ENCODE data around the gene ZNG1A. TPM values are rescaled to one million over a fixed set of nuclear protein-coding genes. Genes with fewer than 3 reads are reported as not detected.
"Not testable (repeated sequence)": the region's sequence is repeated elsewhere in the genome, so short reads cannot be mapped to it uniquely, and the experiment has no call there.

Gene ZNG1A
- total and polyA plus RNA-seq, 2 donors (not counting 1 experiment from before 2014, with no cell fraction given): 17.7 to 32.3 TPM

GRCh38 chr9:211036-211435, 32.2 kb upstream of the ZNG1A start:
- Histone ChIP-seq H3K4me2 (ENCODE audit: extremely low read depth, insufficient read depth, low read length) (no peak overlapping the region), H3K79me2 (ENCODE audit: control insufficient read depth, insufficient read depth, low read length) (no peaks in the 10 kb centered on the region), H3K27me3 (ENCODE audit: control insufficient read depth, insufficient read depth, low read length) (peaks cover 9% of the 10 kb centered on the region), H3K4me3 (replicated peaks in 1 of 4; ENCODE audit: control extremely low read depth in 1 of 4, insufficient read depth in 1 of 4, low read depth in 3 of 4, low read length in 4 of 4) (no peak overlapping the region), H3K9ac (ENCODE audit: insufficient read depth, low read length) (no peak overlapping the region), H3K9me3 (ENCODE audit: control insufficient read depth, insufficient read depth, low read depth, low read length) (no peaks in the 10 kb centered on the region), H3K27ac (ENCODE audit: insufficient read depth, low read length) (no peak overlapping the region), H3K36me3 (ENCODE audit: control insufficient read depth, insufficient read depth, low read length) (no peaks in the 10 kb centered on the region), H2AFZ (ENCODE audit: low read length) (no peak overlapping the region), H4K20me1 (ENCODE audit: control insufficient read depth, extremely low read depth, insufficient read depth, low read length) (no peaks in the 10 kb centered on the region), H3K4me1 (ENCODE audit: control insufficient read depth, extremely low read depth, insufficient read depth, low read length) (no peaks in the 10 kb centered on the region)
- DNase-seq (ENCODE audit: low read depth in 2 of 2): no peak
- TF ChIP-seq, protein P1, sequence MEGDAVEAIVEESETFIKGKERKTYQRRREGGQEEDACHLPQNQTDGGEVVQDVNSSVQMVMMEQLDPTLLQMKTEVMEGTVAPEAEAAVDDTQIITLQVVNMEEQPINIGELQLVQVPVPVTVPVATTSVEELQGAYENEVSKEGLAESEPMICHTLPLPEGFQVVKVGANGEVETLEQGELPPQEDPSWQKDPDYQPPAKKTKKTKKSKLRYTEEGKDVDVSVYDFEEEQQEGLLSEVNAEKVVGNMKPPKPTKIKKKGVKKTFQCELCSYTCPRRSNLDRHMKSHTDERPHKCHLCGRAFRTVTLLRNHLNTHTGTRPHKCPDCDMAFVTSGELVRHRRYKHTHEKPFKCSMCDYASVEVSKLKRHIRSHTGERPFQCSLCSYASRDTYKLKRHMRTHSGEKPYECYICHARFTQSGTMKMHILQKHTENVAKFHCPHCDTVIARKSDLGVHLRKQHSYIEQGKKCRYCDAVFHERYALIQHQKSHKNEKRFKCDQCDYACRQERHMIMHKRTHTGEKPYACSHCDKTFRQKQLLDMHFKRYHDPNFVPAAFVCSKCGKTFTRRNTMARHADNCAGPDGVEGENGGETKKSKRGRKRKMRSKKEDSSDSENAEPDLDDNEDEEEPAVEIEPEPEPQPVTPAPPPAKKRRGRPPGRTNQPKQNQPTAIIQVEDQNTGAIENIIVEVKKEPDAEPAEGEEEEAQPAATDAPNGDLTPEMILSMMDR (conservative IDR thresholded peaks at IDR 0.05 in 1 of 2, IDR thresholded peaks at IDR 0.05 in 1 of 2; ENCODE audit: low read depth in 1 of 2, low read length in 2 of 2): no peak
- no peak for TF ChIP-seq EZH2 (IDR thresholded peaks at IDR 0.05; ENCODE audit: low read length, missing control alignments)

DNA sequence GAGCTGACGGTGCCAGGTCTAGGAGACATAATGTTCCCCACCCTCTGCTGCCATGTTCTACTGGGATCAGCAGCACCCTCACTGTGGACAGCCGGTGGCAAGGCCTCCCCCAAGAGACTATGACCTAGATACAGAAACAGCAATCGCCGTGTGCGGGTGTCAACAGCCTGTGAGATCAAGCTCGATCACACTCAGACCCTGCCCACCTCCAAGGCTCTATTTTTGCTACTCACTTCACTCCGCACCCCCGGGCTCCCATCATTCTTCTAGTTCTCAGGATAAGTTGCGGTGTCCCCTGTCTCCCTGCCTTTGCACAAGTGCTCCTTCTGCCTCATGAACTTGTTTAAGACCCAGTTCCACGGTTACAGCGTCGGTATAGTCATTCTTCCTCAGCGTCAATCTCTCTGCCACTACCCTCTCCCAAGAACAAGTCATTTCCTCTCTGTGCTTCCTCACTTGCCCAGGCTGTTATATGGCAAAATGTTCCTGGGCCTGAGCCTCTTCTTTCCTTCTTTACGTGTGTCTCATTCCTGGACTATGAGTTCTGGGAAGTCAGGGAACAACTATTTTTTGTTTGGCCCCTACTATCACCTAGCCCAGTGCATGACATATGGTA, 30.4 kb upstream of the ZNG1A start:
- DNase-seq (ENCODE audit: low read depth in 2 of 2): no peak
- Histone ChIP-seq H3K9me3 (ENCODE audit: control insufficient read depth, insufficient read depth, low read depth, low read length) (no peaks in the 10 kb centered on the region), H3K4me3 (replicated peaks in 1 of 4; ENCODE audit: control extremely low read depth in 1 of 4, insufficient read depth in 1 of 4, low read depth in 3 of 4, low read length in 4 of 4) (no peak overlapping the region), H3K4me2 (ENCODE audit: extremely low read depth, insufficient read depth, low read length) (no peak overlapping the region), H3K36me3 (ENCODE audit: control insufficient read depth, insufficient read depth, low read length) (no peaks in the 10 kb centered on the region), H3K27me3 (ENCODE audit: control insufficient read depth, insufficient read depth, low read length) (no peaks in the 10 kb centered on the region), H4K20me1 (ENCODE audit: control insufficient read depth, extremely low read depth, insufficient read depth, low read length) (no peaks in the 10 kb centered on the region), H3K79me2 (ENCODE audit: control insufficient read depth, insufficient read depth, low read length) (no peaks in the 10 kb centered on the region), H2AFZ (ENCODE audit: low read length) (no peak overlapping the region), H3K4me1 (ENCODE audit: control insufficient read depth, extremely low read depth, insufficient read depth, low read length) (no peaks in the 10 kb centered on the region), H3K9ac (ENCODE audit: insufficient read depth, low read length) (no peak overlapping the region), H3K27ac (ENCODE audit: insufficient read depth, low read length) (no peak overlapping the region)
- TF ChIP-seq, protein P1 (conservative IDR thresholded peaks at IDR 0.05 in 1 of 2, IDR thresholded peaks at IDR 0.05 in 1 of 2; ENCODE audit: low read depth in 1 of 2, low read length in 2 of 2): no peak
- no peak for TF ChIP-seq EZH2 (IDR thresholded peaks at IDR 0.05; ENCODE audit: low read length, missing control alignments)

DNA sequence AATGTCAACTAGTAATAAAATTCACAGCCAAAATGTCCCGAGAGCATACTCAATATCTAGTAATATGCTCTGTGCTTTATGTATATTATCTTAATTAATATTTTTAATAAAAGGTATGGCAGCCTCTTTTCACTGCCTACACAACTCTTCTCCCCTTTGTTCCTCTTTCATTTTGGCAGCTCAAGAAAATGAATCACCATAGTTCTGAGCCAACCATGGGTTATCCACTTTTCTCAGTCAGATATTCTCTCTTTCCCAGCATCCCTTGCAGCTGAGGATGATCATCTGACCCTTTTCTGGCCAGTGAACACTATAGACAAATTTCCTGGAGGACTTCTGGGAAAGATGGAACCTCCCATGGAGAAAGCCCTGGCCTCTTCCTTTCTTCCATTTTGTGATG, 27.6 kb upstream of the ZNG1A start:
- no peaks in the 10 kb centered on the region for H3K4me1 ChIP-seq (ENCODE audit: control insufficient read depth, extremely low read depth, insufficient read depth, low read length)

DNA sequence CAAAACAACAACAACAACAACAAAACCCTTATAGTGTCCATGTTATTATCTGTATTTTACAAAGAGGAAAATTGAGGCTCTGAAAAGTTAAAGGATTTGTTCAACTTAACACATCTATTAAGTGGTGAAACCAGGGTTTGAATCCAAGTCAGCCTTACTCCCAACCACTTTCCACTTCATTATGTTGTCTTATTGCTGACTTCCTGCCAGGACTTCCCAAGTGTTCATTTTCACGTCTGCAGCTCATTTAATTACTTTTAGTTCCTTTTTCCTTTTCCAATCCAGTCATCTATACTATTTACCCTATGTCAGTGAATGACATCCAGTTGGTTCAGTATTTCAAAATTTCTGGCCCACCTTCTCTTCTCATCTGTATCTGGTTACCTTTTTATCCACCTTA, 20.7 kb upstream of the ZNG1A start:
- not testable (repeated sequence) for H3K9ac ChIP-seq (ENCODE audit: insufficient read depth, low read length); DNase-seq (ENCODE audit: low read depth in 2 of 2); H3K79me2 ChIP-seq (ENCODE audit: control insufficient read depth, insufficient read depth, low read length); H3K4me2 ChIP-seq (ENCODE audit: extremely low read depth, insufficient read depth, low read length); H2AFZ ChIP-seq (ENCODE audit: low read length); H3K27me3 ChIP-seq (ENCODE audit: control insufficient read depth, insufficient read depth, low read length); H3K4me3 ChIP-seq (replicated peaks in 1 of 4; ENCODE audit: control extremely low read depth in 1 of 4, insufficient read depth in 1 of 4, low read depth in 3 of 4, low read length in 4 of 4); H3K4me1 ChIP-seq (ENCODE audit: control insufficient read depth, extremely low read depth, insufficient read depth, low read length); H3K9me3 ChIP-seq (ENCODE audit: control insufficient read depth, insufficient read depth, low read depth, low read length); H3K27ac ChIP-seq (ENCODE audit: insufficient read depth, low read length); H4K20me1 ChIP-seq (ENCODE audit: control insufficient read depth, extremely low read depth, insufficient read depth, low read length); H3K36me3 ChIP-seq (ENCODE audit: control insufficient read depth, insufficient read depth, low read length)

More for the DNA sequence above, 27.6 kb upstream of the ZNG1A start:
- no peaks in the 10 kb centered on the region for H4K20me1 ChIP-seq (ENCODE audit: control insufficient read depth, extremely low read depth, insufficient read depth, low read length)
- H3K36me3 ChIP-seq (ENCODE audit: control insufficient read depth, insufficient read depth, low read length): no peaks in the 10 kb centered on the region
- no peaks in the 10 kb centered on the region for H3K27me3 ChIP-seq (ENCODE audit: control insufficient read depth, insufficient read depth, low read length)
- no peak overlapping the region for H3K4me3 ChIP-seq (replicated peaks in 1 of 4; ENCODE audit: control extremely low read depth in 1 of 4, insufficient read depth in 1 of 4, low read depth in 3 of 4, low read length in 4 of 4)
- no peak for TF ChIP-seq EZH2 (IDR thresholded peaks at IDR 0.05; ENCODE audit: low read length, missing control alignments)
- TF ChIP-seq, protein P1 (conservative IDR thresholded peaks at IDR 0.05 in 1 of 2, IDR thresholded peaks at IDR 0.05 in 1 of 2; ENCODE audit: low read depth in 1 of 2, low read length in 2 of 2): no peak
- H3K4me2 ChIP-seq (ENCODE audit: extremely low read depth, insufficient read depth, low read length): no peak overlapping the region
- H3K79me2 ChIP-seq (ENCODE audit: control insufficient read depth, insufficient read depth, low read length): no peaks in the 10 kb centered on the region
- no peak overlapping the region for H3K9ac ChIP-seq (ENCODE audit: insufficient read depth, low read length)
- no peak overlapping the region for H3K27ac ChIP-seq (ENCODE audit: insufficient read depth, low read length)
- no peak overlapping the region for H2AFZ ChIP-seq (ENCODE audit: low read length)
- no peaks in the 10 kb centered on the region for H3K9me3 ChIP-seq (ENCODE audit: control insufficient read depth, insufficient read depth, low read depth, low read length)
- no peak for DNase-seq (ENCODE audit: low read depth in 2 of 2)

Measured in fibroblast of lung (primary cell).